ENCODE data around the gene TOPAZ1.

TOPAZ1 gene

GRCh38 chr3:44210967-44211366 is 30.7 kb upstream of the TOPAZ1 start:
- no peak for DNase-seq (ENCODE audit: extremely low read depth, low read depth)
- TF ChIP-seq CTCF (IDR thresholded peaks at IDR 0.05; ENCODE audit: low read depth, low read length), result no peak

GRCh38 chr3:44222337-44222736 is 19.3 kb upstream of the TOPAZ1 start:
- TF ChIP-seq CTCF (IDR thresholded peaks at IDR 0.05; ENCODE audit: low read depth, low read length), result no peak
- no peak for DNase-seq (ENCODE audit: extremely low read depth, low read depth)

GRCh38 chr3:44223299-44223698 is 18.4 kb upstream of the TOPAZ1 start:
- TF ChIP-seq CTCF (IDR thresholded peaks at IDR 0.05; ENCODE audit: low read depth, low read length), result no peak
- no peak for DNase-seq (ENCODE audit: extremely low read depth, low read depth)

- DNase-seq (ENCODE audit: extremely low read depth, low read depth), result no peak
- TF ChIP-seq CTCF (IDR thresholded peaks at IDR 0.05; ENCODE audit: low read depth, low read length), result no peak
Observed at GRCh38 chr3:44224131-44224530, 17.6 kb upstream of the TOPAZ1 start.

GRCh38 chr3:44226573-44226972 is 15.1 kb upstream of the TOPAZ1 start:
- TF ChIP-seq CTCF (IDR thresholded peaks at IDR 0.05; ENCODE audit: low read depth, low read length), result no peak
- no peak for DNase-seq (ENCODE audit: extremely low read depth, low read depth)

- no peak for DNase-seq (ENCODE audit: extremely low read depth, low read depth)
- TF ChIP-seq CTCF (IDR thresholded peaks at IDR 0.05; ENCODE audit: low read depth, low read length), result no peak
Observed at GRCh38 chr3:44227632-44228031, 14.1 kb upstream of the TOPAZ1 start.

GRCh38 chr3:44228900-44229299 is 12.8 kb upstream of the TOPAZ1 start:
- TF ChIP-seq CTCF (IDR thresholded peaks at IDR 0.05; ENCODE audit: low read depth, low read length), result no peak
- DNase-seq (ENCODE audit: extremely low read depth, low read depth), result no peak

Measured in AG09319 (cell line).